ENCODE data around the gene ADAM33. TPM values are rescaled to one million over a fixed set of nuclear protein-coding genes. Genes with fewer than 3 reads are reported as not detected.
A peak's percentile ranks its signal among the peaks of the same experiment; 100 is the strongest.

Gene ADAM33
- total RNA-seq, 1 donor from 2014 or later = 7.0 TPM

- Histone ChIP-seq H4K20me1 (ENCODE audit: low read depth) (no peaks in the 10 kb centered on the region), H3K9me3 (ENCODE audit: low read depth) (no peaks in the 10 kb centered on the region), H3K4me3 (no peak overlapping the region), H3K4me1 (peaks cover 5% of the 10 kb centered on the region), H3K27me3 (peaks cover 11% of the 10 kb centered on the region), H3K79me2 (ENCODE audit: low read depth) (no peaks in the 10 kb centered on the region), H2AFZ (replicated peaks) (no peak overlapping the region), H3K4me2 (no peak overlapping the region), H3F3A (ENCODE audit: low read depth) (no peaks in the 10 kb centered on the region), H3K27ac (no peak overlapping the region), H3K36me3 (no peaks in the 10 kb centered on the region), H3K9ac (no peak overlapping the region)
- H3K27me3 Mint-ChIP-seq (ENCODE audit: insufficient read depth, low read depth) = peaks cover 16% of the 10 kb centered on the region
- no peak overlapping the region for H3K27ac Mint-ChIP-seq
- peaks cover 12% of the 10 kb centered on the region for H3K4me1 Mint-ChIP-seq
- no peak for TF ChIP-seq CTCF (IDR thresholded peaks at IDR 0.05)
- no peak for TF ChIP-seq EZH2 (IDR thresholded peaks at IDR 0.05)
- TF ChIP-seq EZH2phosphoT487 (IDR thresholded peaks at IDR 0.05) = no peak
- H3K36me3 Mint-ChIP-seq = no peaks in the 10 kb centered on the region
- DNase-seq (ENCODE audit: low spot score) = no peak
- H3K4me3 Mint-ChIP-seq = no peak overlapping the region
- peaks cover 4% of the 10 kb centered on the region for H3K9me3 Mint-ChIP-seq
Measured at GRCh38 chr20:3659492-3660261, 22.1 kb downstream of the ADAM33 start.

- H3K36me3 ChIP-seq = no peaks in the 10 kb centered on the region
- H3K9ac ChIP-seq = no peak overlapping the region
- no peak overlapping the region for H3K27ac Mint-ChIP-seq
- no peak overlapping the region for H3K4me3 ChIP-seq
- no peak overlapping the region for H3K4me3 Mint-ChIP-seq
- H3F3A ChIP-seq (ENCODE audit: low read depth) = no peaks in the 10 kb centered on the region
- H3K27me3 ChIP-seq = peaks cover 11% of the 10 kb centered on the region
- no peak overlapping the region for H3K27ac ChIP-seq
- peaks cover 12% of the 10 kb centered on the region for H3K4me1 Mint-ChIP-seq
- no peaks in the 10 kb centered on the region for H4K20me1 ChIP-seq (ENCODE audit: low read depth)
- H3K9me3 Mint-ChIP-seq = peaks cover 6% of the 10 kb centered on the region
- TF ChIP-seq EZH2phosphoT487 (IDR thresholded peaks at IDR 0.05) = no peak
- TF ChIP-seq EZH2 (IDR thresholded peaks at IDR 0.05) = no peak
- TF ChIP-seq CTCF (IDR thresholded peaks at IDR 0.05) = no peak
- peak overlapping the region; percentile 85 for H2AFZ ChIP-seq (replicated peaks)
- H3K9me3 ChIP-seq (ENCODE audit: low read depth) = no peaks in the 10 kb centered on the region
- H3K27me3 Mint-ChIP-seq (ENCODE audit: insufficient read depth, low read depth) = peaks cover 16% of the 10 kb centered on the region
- no peak overlapping the region for H3K4me2 ChIP-seq
- H3K79me2 ChIP-seq (ENCODE audit: low read depth) = no peaks in the 10 kb centered on the region
- H3K4me1 ChIP-seq = peaks cover 5% of the 10 kb centered on the region
- DNase-seq (ENCODE audit: low spot score) = no peak
- H3K36me3 Mint-ChIP-seq = no peaks in the 10 kb centered on the region
Measured at GRCh38 chr20:3658716-3659491, 22.9 kb downstream of the ADAM33 start.

- TF ChIP-seq CTCF (IDR thresholded peaks at IDR 0.05) = no peak
- no peak for TF ChIP-seq EZH2 (IDR thresholded peaks at IDR 0.05)
- no peak for TF ChIP-seq EZH2phosphoT487 (IDR thresholded peaks at IDR 0.05)
- no peak overlapping the region for H3K27ac ChIP-seq
- Mint-ChIP-seq H3K4me3 (no peak overlapping the region), H3K27me3 (ENCODE audit: insufficient read depth, low read depth) (peaks cover 16% of the 10 kb centered on the region), H3K36me3 (peaks cover 2% of the 10 kb centered on the region), H3K9me3 (peaks cover 8% of the 10 kb centered on the region), H3K27ac (no peak overlapping the region), H3K4me1 (peaks cover 15% of the 10 kb centered on the region)
- peak overlapping the region; percentile 85 for H2AFZ ChIP-seq (replicated peaks)
- no peak overlapping the region for H3K9ac ChIP-seq
- H3K79me2 ChIP-seq (ENCODE audit: low read depth) = no peaks in the 10 kb centered on the region
- H4K20me1 ChIP-seq (ENCODE audit: low read depth) = no peaks in the 10 kb centered on the region
- H3K4me2 ChIP-seq = no peak overlapping the region
- no peak for DNase-seq (ENCODE audit: low spot score)
- H3K4me1 ChIP-seq = peaks cover 5% of the 10 kb centered on the region
- H3K9me3 ChIP-seq (ENCODE audit: low read depth) = no peaks in the 10 kb centered on the region
- no peak overlapping the region for H3K4me3 ChIP-seq
- H3K27me3 ChIP-seq = peaks cover 11% of the 10 kb centered on the region
- H3K36me3 ChIP-seq = no peaks in the 10 kb centered on the region
- no peaks in the 10 kb centered on the region for H3F3A ChIP-seq (ENCODE audit: low read depth)
Measured at GRCh38 chr20:3658019-3658715, 23.6 kb downstream of the ADAM33 start.
